Esophagus muscularis mucosa (tissue), 4 donors: Measurements from ENCODE around the gene CAMTA1.

Source experiments
- CTCF ChIP-seq, 3 experiments: fragments of 200-600 bp in 2 of 3; fragments of 450-650 bp in 1 of 3; sonication (generic) in 2 of 3; IDR thresholded peaks; one replicate each; pipeline ENCODE4 v1.5.1; 2017 to 2019; ENCODE audit warnings: antibody characterized with exemption in 3 of 3, mild to moderate bottlenecking in 2 of 3, moderate library complexity in 1 of 3
- EP300 ChIP-seq: sonication (generic); formaldehyde crosslinking; IDR thresholded peaks from one replicate; pipeline ENCODE4 v1.6.1; 2017; ENCODE audit warnings: antibody characterized with exemption
- POLR2A ChIP-seq: fragments of 450-650 bp; IDR thresholded peaks from one replicate; pipeline ENCODE4 v1.6.1; 2017; ENCODE audit warnings: antibody characterized with exemption, moderate library complexity, mild to moderate bottlenecking, low read depth
- POLR2AphosphoS5 ChIP-seq, 2 donors: sonication (generic); formaldehyde crosslinking; IDR thresholded peaks; one replicate each; pipeline ENCODE4 v1.6.1; 2017; ENCODE audit warnings: antibody characterized with exemption in 2 of 2

DNA sequence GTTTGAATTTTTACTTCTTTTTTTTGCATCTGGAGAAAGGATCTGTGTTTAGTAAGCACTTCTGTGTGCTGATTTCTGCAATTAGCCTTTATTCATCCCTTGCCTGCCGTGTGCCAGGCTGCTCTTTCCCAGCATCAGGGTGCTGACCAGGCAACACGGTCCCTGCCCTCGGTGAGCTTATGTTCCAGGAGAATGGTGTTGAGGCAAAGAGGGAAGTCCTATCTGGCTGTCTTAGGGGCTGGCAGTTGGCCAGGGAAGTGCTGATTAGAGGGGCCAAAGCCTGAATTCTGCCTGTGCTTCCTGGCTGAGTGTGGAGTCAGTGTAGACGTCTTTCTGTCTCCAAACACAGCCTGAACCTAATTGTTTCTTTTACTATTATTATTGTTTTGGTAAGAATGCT, 187.1 kb downstream of the CAMTA1 start:
- TF ChIP-seq CTCF (IDR thresholded peaks at IDR 0.05), result no peak
- TF ChIP-seq POLR2AphosphoS5 (IDR thresholded peaks at IDR 0.05), result no peak
- no peak for TF ChIP-seq EP300
- TF ChIP-seq POLR2A, result no peak
